Activated naive CD8-positive, alpha-beta T cell (primary cell): ENCODE results near the gene ERCC6.

Source experiments
- H3K27ac Mint-ChIP-seq: one replicate; pipeline ENCODE4 v1.8.0; 2021; ENCODE audit warnings: mixed read lengths
- H3K27me3 Mint-ChIP-seq: one replicate; pipeline ENCODE4 v1.8.0; 2021; ENCODE audit warnings: mixed read lengths
- H3K36me3 Mint-ChIP-seq: one replicate; pipeline ENCODE4 v1.8.0; 2021; ENCODE audit warnings: mixed read lengths
- H3K4me1 Mint-ChIP-seq: one replicate; pipeline ENCODE4 v1.8.0; 2021; ENCODE audit warnings: low read depth, mixed read lengths
- H3K4me3 Mint-ChIP-seq: one replicate; pipeline ENCODE4 v1.8.0; 2021; ENCODE audit warnings: mild to moderate bottlenecking, mixed read lengths
- H3K9me3 Mint-ChIP-seq: one replicate; pipeline ENCODE4 v1.8.0; 2021; ENCODE audit warnings: low read depth, mixed read lengths

Gene ERCC6

DNA sequence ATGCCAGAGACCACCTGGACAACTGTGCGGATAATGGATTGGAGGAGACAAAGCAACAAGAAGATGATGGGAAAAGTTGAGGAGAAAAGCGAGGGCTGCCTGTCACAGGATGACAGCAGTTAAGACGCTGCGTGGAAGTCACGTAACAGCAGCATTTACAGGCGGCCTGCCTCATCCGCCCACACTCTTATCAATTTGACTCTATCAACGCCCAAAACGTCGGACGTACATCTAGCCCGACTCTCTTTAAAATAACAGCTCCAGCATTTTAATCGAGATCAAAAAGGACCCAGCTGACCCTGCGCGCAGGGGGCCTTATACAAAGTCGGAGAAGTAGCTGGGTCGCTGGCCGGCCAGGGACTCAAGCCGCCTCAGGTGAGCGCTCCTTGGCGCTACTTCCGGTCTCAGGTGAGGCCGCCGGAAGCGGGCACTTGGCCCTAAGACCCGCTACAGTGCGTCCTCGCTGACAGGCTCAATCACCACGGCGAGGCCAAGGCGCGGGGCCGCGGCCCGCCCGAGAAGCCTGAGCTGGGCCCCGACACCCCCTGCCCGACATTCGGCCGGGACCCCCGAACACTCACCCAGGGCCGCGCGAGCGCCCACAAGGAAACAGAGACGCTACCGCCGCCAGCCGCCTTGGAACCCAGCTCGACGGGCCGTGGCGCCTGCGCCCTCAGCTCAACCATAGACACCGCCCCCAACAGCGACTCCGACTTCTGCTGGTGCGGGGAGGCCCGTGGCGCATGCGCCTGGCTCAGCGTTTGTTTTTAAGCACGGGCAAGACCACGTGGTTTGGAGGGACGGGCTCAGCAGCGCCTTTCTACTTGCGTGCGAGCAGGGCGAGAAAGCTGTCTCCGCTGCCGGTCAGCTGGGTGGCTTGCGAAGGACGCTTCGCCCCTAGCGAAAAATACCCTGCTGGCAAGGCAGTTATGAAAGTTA is at the start of gene ERCC6:
TSS of gene ERCC6 (minus strand) at position 741 of the 939 bp plus-strand sequence.
- Mint-ChIP-seq H3K27me3 (peaks cover 12% of the 10 kb centered on the region), H3K4me3 (peak within 1 kb of the TSS; percentile 94), H3K36me3 (no peaks in the 10 kb centered on the region), H3K27ac (peak within 1 kb of the TSS; percentile 93), H3K4me1 (peaks cover 41% of the 10 kb centered on the region), H3K9me3 (no peaks in the 10 kb centered on the region)

DNA sequence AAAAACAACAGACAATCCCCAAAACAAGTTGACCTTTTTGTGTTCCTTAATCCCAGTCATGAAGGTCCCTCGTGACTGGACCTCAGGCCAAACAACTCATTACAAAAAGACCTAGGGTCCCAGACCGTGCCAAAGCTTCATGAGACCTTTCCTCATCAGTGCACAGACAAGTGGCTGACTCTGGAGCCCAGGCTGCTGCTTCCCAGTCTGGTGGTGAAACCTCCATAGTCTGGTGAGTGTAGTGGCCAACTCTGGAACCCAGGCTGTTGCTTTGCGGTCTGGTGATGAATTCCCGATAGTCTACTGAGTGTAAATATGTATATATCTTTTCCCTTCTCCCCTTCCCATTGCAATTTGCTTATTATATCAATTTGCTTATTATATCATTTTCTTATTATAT is 49.1 kb upstream of the ERCC6 start:
- no peaks in the 10 kb centered on the region for H3K36me3 Mint-ChIP-seq
- H3K27ac Mint-ChIP-seq, result no peak overlapping the region
- H3K4me3 Mint-ChIP-seq, result no peak overlapping the region
- H3K9me3 Mint-ChIP-seq, result no peaks in the 10 kb centered on the region
- H3K4me1 Mint-ChIP-seq, result no peaks in the 10 kb centered on the region
- H3K27me3 Mint-ChIP-seq, result peaks cover 10% of the 10 kb centered on the region

DNA sequence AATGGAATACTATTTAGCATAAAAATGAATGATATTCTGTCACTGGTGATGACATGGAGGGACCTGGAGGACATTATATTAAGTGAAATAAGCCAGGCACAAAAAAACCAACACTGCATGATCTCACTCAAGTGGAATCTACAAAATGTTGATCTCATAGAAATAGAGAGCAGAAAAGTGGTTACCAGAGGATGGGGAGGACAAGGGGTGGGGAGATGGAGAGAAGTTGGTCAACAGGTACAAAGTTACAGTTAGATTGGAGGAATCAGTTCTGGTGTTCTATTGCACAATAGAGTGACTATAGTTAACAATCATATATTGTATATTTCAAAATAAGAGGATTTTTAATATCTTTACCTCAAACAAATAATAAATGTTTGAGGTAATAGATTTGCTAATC is 46.5 kb upstream of the ERCC6 start:
- no peak overlapping the region for H3K4me3 Mint-ChIP-seq
- no peak overlapping the region for H3K27ac Mint-ChIP-seq
- H3K27me3 Mint-ChIP-seq, result peaks cover 9% of the 10 kb centered on the region
- no peaks in the 10 kb centered on the region for H3K4me1 Mint-ChIP-seq
- H3K36me3 Mint-ChIP-seq, result no peaks in the 10 kb centered on the region
- no peaks in the 10 kb centered on the region for H3K9me3 Mint-ChIP-seq

DNA sequence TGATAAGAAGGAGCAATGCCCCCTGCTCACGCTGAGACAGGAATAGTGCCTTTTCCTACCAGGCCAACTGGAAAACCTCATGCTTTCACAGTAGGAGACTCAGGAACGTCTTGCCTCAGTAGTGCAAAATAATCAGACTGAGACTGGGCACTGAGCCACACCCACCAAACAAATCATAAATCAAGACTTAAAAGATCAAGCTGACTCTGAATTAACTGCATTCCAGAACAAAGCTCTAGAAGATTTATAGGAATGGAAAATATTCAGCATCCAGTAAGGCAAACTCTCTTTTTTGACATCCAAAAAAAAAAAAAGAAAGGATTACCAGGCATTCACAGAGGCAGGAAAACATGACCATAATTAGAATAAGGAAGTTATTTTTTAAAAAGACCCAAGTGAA is 40.7 kb upstream of the ERCC6 start:
- Mint-ChIP-seq H3K27me3 (peaks cover 20% of the 10 kb centered on the region), H3K36me3 (no peaks in the 10 kb centered on the region), H3K4me3 (no peak overlapping the region), H3K9me3 (no peaks in the 10 kb centered on the region), H3K4me1 (no peaks in the 10 kb centered on the region), H3K27ac (no peak overlapping the region)

- Mint-ChIP-seq H3K4me3 (no peak overlapping the region), H3K27ac (no peak overlapping the region), H3K27me3 (peaks cover 14% of the 10 kb centered on the region), H3K36me3 (no peaks in the 10 kb centered on the region), H3K9me3 (no peaks in the 10 kb centered on the region), H3K4me1 (no peaks in the 10 kb centered on the region)
Measured at GRCh38 chr10:49578392-49578791, 39.5 kb upstream of the ERCC6 start.

DNA sequence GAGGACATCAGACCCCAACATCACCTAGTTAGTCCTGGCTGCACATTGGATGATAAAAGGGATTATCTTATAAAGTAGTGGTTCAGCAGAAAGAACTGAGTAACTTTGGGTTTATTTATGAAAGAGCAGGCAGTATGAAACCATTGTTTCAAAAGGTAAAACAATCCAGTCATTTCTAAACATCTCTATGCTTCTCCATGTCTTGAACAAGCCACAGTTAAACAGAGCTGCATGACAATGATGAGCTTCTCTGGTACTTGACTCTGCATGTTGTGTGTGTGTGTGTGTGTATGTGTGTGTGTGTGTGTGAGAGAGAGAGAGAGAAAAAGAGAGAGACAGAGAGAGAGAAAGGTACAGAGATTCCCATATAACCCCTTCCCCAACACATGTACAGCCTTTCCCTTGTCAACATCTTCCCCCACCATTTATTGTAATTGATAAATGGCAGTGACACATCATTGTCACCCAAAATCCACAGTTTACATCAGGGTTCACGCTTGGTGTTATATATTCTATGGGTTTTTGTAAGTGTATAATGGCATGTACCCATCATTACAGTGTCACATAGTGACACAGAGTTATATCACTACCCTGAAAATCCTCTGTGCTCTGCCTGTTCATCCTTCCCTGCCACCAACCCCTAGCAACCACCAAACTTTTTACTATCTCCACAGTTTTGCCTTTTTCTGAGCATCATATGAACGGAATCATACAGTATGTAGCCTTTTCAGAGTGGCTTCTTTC is 38.4 kb upstream of the ERCC6 start:
- Mint-ChIP-seq H3K9me3 (no peaks in the 10 kb centered on the region), H3K4me1 (no peaks in the 10 kb centered on the region), H3K27me3 (peaks cover 12% of the 10 kb centered on the region), H3K27ac (no peak overlapping the region), H3K4me3 (no peak overlapping the region), H3K36me3 (no peaks in the 10 kb centered on the region)

DNA sequence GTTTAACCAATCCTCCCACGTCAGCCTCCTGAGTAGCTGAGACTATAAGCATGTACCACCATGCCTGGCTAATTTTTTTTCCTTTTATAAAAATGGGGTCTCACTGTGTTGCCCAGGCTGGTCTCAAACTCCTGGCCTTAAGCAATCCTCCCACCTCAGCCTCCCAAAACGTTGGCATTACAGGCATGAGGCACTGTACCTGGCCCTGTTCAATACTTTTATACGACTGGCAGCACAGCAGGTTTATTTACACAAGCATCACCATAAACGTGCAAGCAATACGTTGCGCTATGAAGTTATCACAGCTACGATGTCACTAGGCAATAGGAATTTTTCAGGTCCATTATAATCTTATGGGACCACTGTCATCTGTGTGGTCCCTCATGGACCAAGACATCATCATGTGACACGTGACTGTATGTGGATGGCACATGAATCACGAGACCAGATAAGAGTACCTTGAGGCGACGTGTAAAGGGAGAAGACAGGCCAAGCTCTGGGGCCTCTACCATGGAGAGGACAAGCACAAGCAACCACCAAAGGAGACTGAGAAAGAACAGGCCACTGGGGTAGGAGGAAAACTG is 36.7 kb upstream of the ERCC6 start:
- no peak overlapping the region for H3K27ac Mint-ChIP-seq
- no peaks in the 10 kb centered on the region for H3K4me1 Mint-ChIP-seq
- H3K4me3 Mint-ChIP-seq, result no peak overlapping the region
- H3K27me3 Mint-ChIP-seq, result peaks cover 12% of the 10 kb centered on the region
- no peaks in the 10 kb centered on the region for H3K9me3 Mint-ChIP-seq
- no peaks in the 10 kb centered on the region for H3K36me3 Mint-ChIP-seq

DNA sequence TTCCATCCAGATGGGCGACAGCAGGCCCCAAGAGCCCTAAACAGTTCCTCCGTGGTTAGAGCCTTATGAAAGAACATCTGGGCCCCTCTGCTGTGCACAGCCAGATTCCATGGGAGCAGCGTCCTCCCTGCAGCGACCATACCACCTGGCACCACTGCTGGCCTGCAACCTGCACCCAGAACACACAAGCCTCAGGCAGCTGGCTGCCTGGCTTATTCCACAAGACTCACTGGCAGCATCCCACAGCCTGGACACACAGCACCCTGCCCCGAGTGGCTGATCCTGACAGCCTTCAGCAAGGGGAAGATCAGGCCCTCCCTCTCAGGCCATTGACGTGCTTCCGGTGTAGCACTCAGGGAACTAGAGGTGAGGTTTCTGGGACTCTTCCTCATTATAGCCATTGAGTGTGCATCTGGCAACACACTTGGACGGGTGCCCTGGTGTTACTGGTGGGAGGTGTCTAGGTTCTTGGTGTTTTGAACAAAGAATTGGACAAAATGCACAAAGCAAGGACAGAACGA is 33.7 kb upstream of the ERCC6 start:
- H3K9me3 Mint-ChIP-seq, result no peaks in the 10 kb centered on the region
- peaks cover 10% of the 10 kb centered on the region for H3K27me3 Mint-ChIP-seq
- no peak overlapping the region for H3K4me3 Mint-ChIP-seq
- no peaks in the 10 kb centered on the region for H3K4me1 Mint-ChIP-seq
- H3K36me3 Mint-ChIP-seq, result no peaks in the 10 kb centered on the region
- H3K27ac Mint-ChIP-seq, result no peak overlapping the region

DNA sequence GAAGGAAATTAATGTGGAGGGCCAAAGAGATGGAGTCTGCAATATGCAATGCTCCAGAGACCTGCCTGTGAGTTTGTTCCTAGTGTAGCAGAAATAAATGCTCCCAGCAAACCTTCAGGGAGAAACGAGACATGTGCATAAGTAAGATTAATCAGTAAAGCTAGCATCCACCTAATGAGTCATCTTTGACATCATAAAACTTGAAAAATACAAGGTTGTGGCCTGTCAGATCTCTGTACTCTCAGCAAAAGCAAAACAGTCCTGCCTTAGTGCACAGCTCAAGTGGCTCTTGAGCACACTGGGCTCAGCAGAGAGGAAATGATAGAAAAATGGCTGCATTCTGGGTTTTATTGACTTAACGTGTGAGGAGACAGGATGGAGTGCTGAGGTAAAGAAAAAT is 32.5 kb upstream of the ERCC6 start:
- Mint-ChIP-seq H3K27me3 (peaks cover 5% of the 10 kb centered on the region), H3K36me3 (no peaks in the 10 kb centered on the region), H3K9me3 (no peaks in the 10 kb centered on the region), H3K4me1 (no peaks in the 10 kb centered on the region), H3K4me3 (no peak overlapping the region), H3K27ac (no peak overlapping the region)

DNA sequence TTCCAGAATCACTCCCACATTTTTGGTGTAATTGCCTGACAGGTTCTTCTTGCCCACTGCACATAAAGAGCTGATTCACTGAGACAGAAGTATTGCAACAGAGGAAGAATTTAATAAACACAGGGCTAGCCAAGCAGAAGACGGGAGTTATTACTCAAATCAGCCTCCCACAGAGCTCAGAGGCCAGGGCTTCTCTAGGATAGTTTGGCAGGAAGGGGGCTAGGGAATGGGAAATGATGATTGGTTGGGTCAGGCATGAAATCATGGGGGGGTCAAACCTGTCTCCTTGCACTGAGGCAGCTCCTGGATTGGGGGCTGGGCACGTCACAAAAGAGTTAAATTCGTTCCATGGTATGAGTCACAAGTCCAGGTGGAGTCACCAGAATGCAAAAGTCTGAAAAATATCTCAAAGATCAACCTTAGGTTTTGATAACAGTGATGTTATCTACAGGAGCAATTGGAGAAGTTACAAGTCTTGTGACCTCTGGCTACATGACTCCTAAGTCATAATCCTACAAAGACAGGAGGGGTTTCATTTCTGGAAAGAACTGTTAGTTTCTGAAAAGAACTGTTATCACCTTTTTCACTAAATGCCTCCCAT is 30.2 kb upstream of the ERCC6 start:
- no peaks in the 10 kb centered on the region for H3K36me3 Mint-ChIP-seq
- H3K4me3 Mint-ChIP-seq, result no peak overlapping the region
- H3K27ac Mint-ChIP-seq, result no peak overlapping the region
- peaks cover 1% of the 10 kb centered on the region for H3K27me3 Mint-ChIP-seq
- H3K9me3 Mint-ChIP-seq, result no peaks in the 10 kb centered on the region
- H3K4me1 Mint-ChIP-seq, result no peaks in the 10 kb centered on the region

DNA sequence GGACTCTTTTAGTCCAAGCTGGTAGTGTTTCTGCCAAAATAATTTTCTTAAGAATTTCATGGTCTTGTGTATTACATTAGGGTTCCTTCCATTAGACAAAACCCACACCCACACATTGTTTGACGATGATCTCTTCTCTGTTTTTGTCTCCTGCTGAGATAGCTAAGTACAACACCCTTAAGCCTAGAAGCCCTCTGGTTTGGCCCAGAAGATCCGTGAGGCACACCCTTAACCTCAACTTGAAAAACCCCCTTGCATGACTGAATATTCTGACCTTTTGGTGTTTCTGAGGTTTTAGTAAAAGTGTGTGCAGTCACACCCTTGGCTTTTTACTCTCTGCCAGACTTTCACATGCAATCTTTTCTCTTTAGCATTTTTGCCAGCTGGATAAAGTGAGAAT is 29.3 kb upstream of the ERCC6 start:
- Mint-ChIP-seq H3K9me3 (no peaks in the 10 kb centered on the region), H3K4me1 (no peaks in the 10 kb centered on the region), H3K4me3 (no peak overlapping the region), H3K36me3 (no peaks in the 10 kb centered on the region), H3K27ac (no peak overlapping the region), H3K27me3 (peaks cover 3% of the 10 kb centered on the region)

DNA sequence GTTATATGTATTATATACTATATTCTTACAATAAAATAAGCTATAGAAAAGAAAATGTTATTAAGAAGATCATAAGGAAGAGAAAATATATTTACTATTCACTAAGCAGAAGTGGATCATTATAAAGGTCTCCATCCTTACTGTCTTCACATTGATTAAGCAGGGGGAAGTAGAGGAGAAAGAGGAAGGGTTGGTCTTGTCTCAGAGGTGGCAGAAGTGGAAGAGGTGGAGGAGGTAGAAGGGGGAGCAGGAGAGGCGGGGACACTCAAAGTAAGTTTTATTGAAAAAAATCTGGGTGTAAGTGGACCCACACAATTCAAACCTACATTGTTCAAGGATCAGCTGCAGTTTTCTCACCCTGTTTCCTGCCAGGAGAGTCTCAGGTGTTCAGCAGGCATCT is 28.9 kb upstream of the ERCC6 start:
- Mint-ChIP-seq H3K4me1 (no peaks in the 10 kb centered on the region), H3K36me3 (no peaks in the 10 kb centered on the region), H3K27me3 (peaks cover 5% of the 10 kb centered on the region), H3K27ac (no peak overlapping the region), H3K4me3 (no peak overlapping the region), H3K9me3 (no peaks in the 10 kb centered on the region)

GRCh38 chr10:49564461-49565009 is 25.6 kb upstream of the ERCC6 start:
- no peak overlapping the region for H3K27ac Mint-ChIP-seq
- peaks cover 8% of the 10 kb centered on the region for H3K27me3 Mint-ChIP-seq
- no peaks in the 10 kb centered on the region for H3K36me3 Mint-ChIP-seq
- H3K9me3 Mint-ChIP-seq, result no peaks in the 10 kb centered on the region
- H3K4me3 Mint-ChIP-seq, result no peak overlapping the region
- no peaks in the 10 kb centered on the region for H3K4me1 Mint-ChIP-seq

DNA sequence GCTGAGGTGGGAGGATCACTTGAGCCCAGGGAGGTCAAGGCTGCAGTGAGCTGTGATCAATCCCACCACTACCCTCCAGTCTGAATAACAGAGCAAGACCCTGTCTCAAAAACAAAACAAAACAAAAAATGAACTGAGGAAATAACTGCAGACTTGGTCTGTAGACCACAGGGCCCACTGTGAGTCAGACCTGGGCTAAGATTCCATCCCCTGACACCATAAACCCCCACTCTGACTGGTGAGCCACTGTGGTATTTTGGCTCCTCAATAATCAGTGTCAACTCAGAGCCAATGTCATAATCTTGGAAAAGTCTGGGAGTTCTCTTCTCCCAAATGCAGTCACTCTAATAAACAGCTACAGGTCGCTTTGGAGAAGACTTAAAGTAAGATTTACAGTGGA is 24.0 kb upstream of the ERCC6 start:
- Mint-ChIP-seq H3K4me3 (no peak overlapping the region), H3K27ac (no peak overlapping the region), H3K36me3 (no peaks in the 10 kb centered on the region), H3K27me3 (peaks cover 12% of the 10 kb centered on the region), H3K4me1 (no peaks in the 10 kb centered on the region), H3K9me3 (no peaks in the 10 kb centered on the region)
